ENCODE results near the gene GEMIN2.

GEMIN2 gene

GRCh38 chr14:39145266-39145966, 31.3 kb downstream of the GEMIN2 start:
- Histone ChIP-seq H2BK120ac (ENCODE audit: low read depth, low read length) (no peak overlapping the region), H3K56ac (ENCODE audit: low read length) (no peak overlapping the region), H2BK15ac (replicated peaks; ENCODE audit: low read depth) (no peak overlapping the region), H3K79me2 (ENCODE audit: control insufficient read depth, insufficient read depth, low read length) (no peaks in the 10 kb centered on the region), H3K23ac (ENCODE audit: low read length) (no peak overlapping the region), H4K5ac (ENCODE audit: low read length) (no peak overlapping the region), H3K4me1 (ENCODE audit: control insufficient read depth, low read depth, low read length) (no peaks in the 10 kb centered on the region), H3K27me3 (ENCODE audit: insufficient read depth, low read length, poor library complexity) (no peaks in the 10 kb centered on the region), H3K36me3 (ENCODE audit: control insufficient read depth, insufficient read depth, low read length) (no peaks in the 10 kb centered on the region), H3K27ac (ENCODE audit: low read depth, low read length) (no peak overlapping the region), H3K79me1 (ENCODE audit: low read length) (no peaks in the 10 kb centered on the region), H3K4me2 (ENCODE audit: low read length) (no peak overlapping the region), H2AK5ac (ENCODE audit: low read length) (no peak overlapping the region), H3K4ac (ENCODE audit: low read depth, low read length) (no peak overlapping the region), H2BK5ac (ENCODE audit: low read length) (no peak overlapping the region), H4K8ac (ENCODE audit: low read depth, low read length) (no peak overlapping the region), H3K9ac (ENCODE audit: low read length) (no peak overlapping the region), H3K4me3 (ENCODE audit: low read length) (no peak overlapping the region), H3K18ac (ENCODE audit: low read length) (no peak overlapping the region)
- WGBS (ENCODE audit: extremely low coverage, insufficient coverage, low lambda C conversion rate) = no CpG with 5 or more reads among the region's 7 CpGs
- DNase-seq = no peak

GRCh38 chr14:39154594-39155189, 40.6 kb downstream of the GEMIN2 start:
- no peaks in the 10 kb centered on the region for H3K4me1 ChIP-seq (ENCODE audit: control insufficient read depth, low read depth, low read length)
- no peak overlapping the region for H4K5ac ChIP-seq (ENCODE audit: low read length)
- no peak overlapping the region for H2AK5ac ChIP-seq (ENCODE audit: low read length)
- no peaks in the 10 kb centered on the region for H3K79me2 ChIP-seq (ENCODE audit: control insufficient read depth, insufficient read depth, low read length)
- H3K4me2 ChIP-seq (ENCODE audit: low read length) = no peak overlapping the region
- no peak overlapping the region for H3K56ac ChIP-seq (ENCODE audit: low read length)
- no peak overlapping the region for H3K9ac ChIP-seq (ENCODE audit: low read length)
- no peaks in the 10 kb centered on the region for H3K27me3 ChIP-seq (ENCODE audit: insufficient read depth, low read length, poor library complexity)
- no peak overlapping the region for H4K8ac ChIP-seq (ENCODE audit: low read depth, low read length)
- H3K36me3 ChIP-seq (ENCODE audit: control insufficient read depth, insufficient read depth, low read length) = no peaks in the 10 kb centered on the region
- no peak overlapping the region for H2BK15ac ChIP-seq (replicated peaks; ENCODE audit: low read depth)
- H3K4me3 ChIP-seq (ENCODE audit: low read length) = no peak overlapping the region
- no peaks in the 10 kb centered on the region for H3K79me1 ChIP-seq (ENCODE audit: low read length)
- H3K18ac ChIP-seq (ENCODE audit: low read length) = no peak overlapping the region
- H2BK5ac ChIP-seq (ENCODE audit: low read length) = no peak overlapping the region
- no peak overlapping the region for H3K23ac ChIP-seq (ENCODE audit: low read length)
- H3K27ac ChIP-seq (ENCODE audit: low read depth, low read length) = no peak overlapping the region
- WGBS (ENCODE audit: extremely low coverage, insufficient coverage, low lambda C conversion rate) = no CpG with 5 or more reads among the region's 9 CpGs
- no peak overlapping the region for H3K4ac ChIP-seq (ENCODE audit: low read depth, low read length)
- H2BK120ac ChIP-seq (ENCODE audit: low read depth, low read length) = no peak overlapping the region
- DNase-seq = no peak

- H3K4me1 ChIP-seq (ENCODE audit: control insufficient read depth, low read depth, low read length) = no peaks in the 10 kb centered on the region
- no peak overlapping the region for H3K27ac ChIP-seq (ENCODE audit: low read depth, low read length)
- H2AK5ac ChIP-seq (ENCODE audit: low read length) = no peak overlapping the region
- H3K56ac ChIP-seq (ENCODE audit: low read length) = no peak overlapping the region
- H4K8ac ChIP-seq (ENCODE audit: low read depth, low read length) = no peak overlapping the region
- no peak overlapping the region for H3K23ac ChIP-seq (ENCODE audit: low read length)
- H3K4ac ChIP-seq (ENCODE audit: low read depth, low read length) = no peak overlapping the region
- no peak overlapping the region for H3K18ac ChIP-seq (ENCODE audit: low read length)
- no peaks in the 10 kb centered on the region for H3K27me3 ChIP-seq (ENCODE audit: insufficient read depth, low read length, poor library complexity)
- DNase-seq = peak; percentile 35
- H3K79me2 ChIP-seq (ENCODE audit: control insufficient read depth, insufficient read depth, low read length) = peaks cover 2% of the 10 kb centered on the region
- no peak overlapping the region for H2BK120ac ChIP-seq (ENCODE audit: low read depth, low read length)
- peaks cover 3% of the 10 kb centered on the region for H3K79me1 ChIP-seq (ENCODE audit: low read length)
- no peak overlapping the region for H3K9ac ChIP-seq (ENCODE audit: low read length)
- H2BK5ac ChIP-seq (ENCODE audit: low read length) = no peak overlapping the region
- no peak overlapping the region for H3K4me2 ChIP-seq (ENCODE audit: low read length)
- no peak overlapping the region for H2BK15ac ChIP-seq (replicated peaks; ENCODE audit: low read depth)
- WGBS (ENCODE audit: extremely low coverage, insufficient coverage, low lambda C conversion rate) = no CpG with 5 or more reads among the region's 6 CpGs
- no peak overlapping the region for H4K5ac ChIP-seq (ENCODE audit: low read length)
- no peaks in the 10 kb centered on the region for H3K36me3 ChIP-seq (ENCODE audit: control insufficient read depth, insufficient read depth, low read length)
- H3K4me3 ChIP-seq (ENCODE audit: low read length) = no peak overlapping the region
Observed at GRCh38 chr14:39157491-39157890, 43.4 kb downstream of the GEMIN2 start.

GRCh38 chr14:39158222-39158858, 44.2 kb downstream of the GEMIN2 start:
- WGBS (ENCODE audit: extremely low coverage, insufficient coverage, low lambda C conversion rate) = 100% methylated on average over 1 of the region's 6 CpGs
- Histone ChIP-seq H3K4me2 (ENCODE audit: low read length) (no peak overlapping the region), H4K5ac (ENCODE audit: low read length) (no peak overlapping the region), H3K23ac (ENCODE audit: low read length) (no peak overlapping the region), H3K79me1 (ENCODE audit: low read length) (peaks cover 6% of the 10 kb centered on the region), H3K56ac (ENCODE audit: low read length) (no peak overlapping the region), H3K36me3 (ENCODE audit: control insufficient read depth, insufficient read depth, low read length) (no peaks in the 10 kb centered on the region), H3K27me3 (ENCODE audit: insufficient read depth, low read length, poor library complexity) (no peaks in the 10 kb centered on the region), H2AK5ac (ENCODE audit: low read length) (no peak overlapping the region), H2BK5ac (ENCODE audit: low read length) (no peak overlapping the region), H3K4me1 (ENCODE audit: control insufficient read depth, low read depth, low read length) (no peaks in the 10 kb centered on the region), H3K79me2 (ENCODE audit: control insufficient read depth, insufficient read depth, low read length) (peaks cover 4% of the 10 kb centered on the region), H3K27ac (ENCODE audit: low read depth, low read length) (no peak overlapping the region), H4K8ac (ENCODE audit: low read depth, low read length) (no peak overlapping the region), H2BK15ac (replicated peaks; ENCODE audit: low read depth) (no peak overlapping the region), H3K4ac (ENCODE audit: low read depth, low read length) (no peak overlapping the region), H2BK120ac (ENCODE audit: low read depth, low read length) (no peak overlapping the region), H3K9ac (ENCODE audit: low read length) (no peak overlapping the region), H3K4me3 (ENCODE audit: low read length) (no peak overlapping the region), H3K18ac (ENCODE audit: low read length) (no peak overlapping the region)
- no peak for DNase-seq

- H2AK5ac ChIP-seq (ENCODE audit: low read length) = no peak overlapping the region
- H4K5ac ChIP-seq (ENCODE audit: low read length) = no peak overlapping the region
- H4K8ac ChIP-seq (ENCODE audit: low read depth, low read length) = no peak overlapping the region
- H2BK120ac ChIP-seq (ENCODE audit: low read depth, low read length) = no peak overlapping the region
- no peak overlapping the region for H3K56ac ChIP-seq (ENCODE audit: low read length)
- H3K4me3 ChIP-seq (ENCODE audit: low read length) = no peak overlapping the region
- WGBS (ENCODE audit: extremely low coverage, insufficient coverage, low lambda C conversion rate) = no CpG with 5 or more reads among the region's 1 CpG
- no peak overlapping the region for H3K18ac ChIP-seq (ENCODE audit: low read length)
- no peak overlapping the region for H3K9ac ChIP-seq (ENCODE audit: low read length)
- H3K4me1 ChIP-seq (ENCODE audit: control insufficient read depth, low read depth, low read length) = no peaks in the 10 kb centered on the region
- no peaks in the 10 kb centered on the region for H3K27me3 ChIP-seq (ENCODE audit: insufficient read depth, low read length, poor library complexity)
- no peaks in the 10 kb centered on the region for H3K36me3 ChIP-seq (ENCODE audit: control insufficient read depth, insufficient read depth, low read length)
- no peak overlapping the region for H2BK5ac ChIP-seq (ENCODE audit: low read length)
- peaks cover 4% of the 10 kb centered on the region for H3K79me2 ChIP-seq (ENCODE audit: control insufficient read depth, insufficient read depth, low read length)
- no peak overlapping the region for H3K23ac ChIP-seq (ENCODE audit: low read length)
- no peak overlapping the region for H3K4ac ChIP-seq (ENCODE audit: low read depth, low read length)
- no peak overlapping the region for H3K4me2 ChIP-seq (ENCODE audit: low read length)
- no peak for DNase-seq
- H2BK15ac ChIP-seq (replicated peaks; ENCODE audit: low read depth) = no peak overlapping the region
- H3K79me1 ChIP-seq (ENCODE audit: low read length) = peaks cover 6% of the 10 kb centered on the region
- no peak overlapping the region for H3K27ac ChIP-seq (ENCODE audit: low read depth, low read length)
Observed at GRCh38 chr14:39160494-39160893, 46.4 kb downstream of the GEMIN2 start.
